HL-60 (cell line): ENCODE results near the gene SPDYE3.
"Not testable (repeated sequence)": the region's sequence is repeated elsewhere in the genome, so short reads cannot be mapped to it uniquely, and the experiment has no call there.

ENCODE experiments used
- GABPA ChIP-seq: IDR thresholded peaks from 2 replicates; pipeline ENCODE4 v1.6.1; 2012; ENCODE audit warnings: low read depth
- POLR2AphosphoS5 ChIP-seq: IDR thresholded peaks from 2 replicates; pipeline ENCODE4 v1.6.1; 2012; ENCODE audit warnings: low read depth
- SPI1 ChIP-seq: IDR thresholded peaks from 2 replicates; pipeline ENCODE4 v1.6.1; 2012; ENCODE audit warnings: low read depth, mild to moderate bottlenecking, borderline replicate concordance
- TF ChIP-seq, protein P1 (sequence below): IDR thresholded peaks from one replicate; pipeline ENCODE4 v1.5.1; 2011; ENCODE audit warnings: low read length, control low read depth, inconsistent platforms; ENCODE audit not compliant: insufficient read depth
- TF ChIP-seq, protein P2 (sequence below): IDR thresholded peaks from 2 replicates; pipeline ENCODE4 v1.6.1; 2012; ENCODE audit warnings: low read depth; ENCODE audit not compliant: insufficient replicate concordance

GRCh38 chr7:100365998-100366367 lies 58.5 kb downstream of the SPDYE3 start:
- TF ChIP-seq, protein P1, sequence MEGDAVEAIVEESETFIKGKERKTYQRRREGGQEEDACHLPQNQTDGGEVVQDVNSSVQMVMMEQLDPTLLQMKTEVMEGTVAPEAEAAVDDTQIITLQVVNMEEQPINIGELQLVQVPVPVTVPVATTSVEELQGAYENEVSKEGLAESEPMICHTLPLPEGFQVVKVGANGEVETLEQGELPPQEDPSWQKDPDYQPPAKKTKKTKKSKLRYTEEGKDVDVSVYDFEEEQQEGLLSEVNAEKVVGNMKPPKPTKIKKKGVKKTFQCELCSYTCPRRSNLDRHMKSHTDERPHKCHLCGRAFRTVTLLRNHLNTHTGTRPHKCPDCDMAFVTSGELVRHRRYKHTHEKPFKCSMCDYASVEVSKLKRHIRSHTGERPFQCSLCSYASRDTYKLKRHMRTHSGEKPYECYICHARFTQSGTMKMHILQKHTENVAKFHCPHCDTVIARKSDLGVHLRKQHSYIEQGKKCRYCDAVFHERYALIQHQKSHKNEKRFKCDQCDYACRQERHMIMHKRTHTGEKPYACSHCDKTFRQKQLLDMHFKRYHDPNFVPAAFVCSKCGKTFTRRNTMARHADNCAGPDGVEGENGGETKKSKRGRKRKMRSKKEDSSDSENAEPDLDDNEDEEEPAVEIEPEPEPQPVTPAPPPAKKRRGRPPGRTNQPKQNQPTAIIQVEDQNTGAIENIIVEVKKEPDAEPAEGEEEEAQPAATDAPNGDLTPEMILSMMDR = not testable (repeated sequence)
- TF ChIP-seq, protein P2, sequence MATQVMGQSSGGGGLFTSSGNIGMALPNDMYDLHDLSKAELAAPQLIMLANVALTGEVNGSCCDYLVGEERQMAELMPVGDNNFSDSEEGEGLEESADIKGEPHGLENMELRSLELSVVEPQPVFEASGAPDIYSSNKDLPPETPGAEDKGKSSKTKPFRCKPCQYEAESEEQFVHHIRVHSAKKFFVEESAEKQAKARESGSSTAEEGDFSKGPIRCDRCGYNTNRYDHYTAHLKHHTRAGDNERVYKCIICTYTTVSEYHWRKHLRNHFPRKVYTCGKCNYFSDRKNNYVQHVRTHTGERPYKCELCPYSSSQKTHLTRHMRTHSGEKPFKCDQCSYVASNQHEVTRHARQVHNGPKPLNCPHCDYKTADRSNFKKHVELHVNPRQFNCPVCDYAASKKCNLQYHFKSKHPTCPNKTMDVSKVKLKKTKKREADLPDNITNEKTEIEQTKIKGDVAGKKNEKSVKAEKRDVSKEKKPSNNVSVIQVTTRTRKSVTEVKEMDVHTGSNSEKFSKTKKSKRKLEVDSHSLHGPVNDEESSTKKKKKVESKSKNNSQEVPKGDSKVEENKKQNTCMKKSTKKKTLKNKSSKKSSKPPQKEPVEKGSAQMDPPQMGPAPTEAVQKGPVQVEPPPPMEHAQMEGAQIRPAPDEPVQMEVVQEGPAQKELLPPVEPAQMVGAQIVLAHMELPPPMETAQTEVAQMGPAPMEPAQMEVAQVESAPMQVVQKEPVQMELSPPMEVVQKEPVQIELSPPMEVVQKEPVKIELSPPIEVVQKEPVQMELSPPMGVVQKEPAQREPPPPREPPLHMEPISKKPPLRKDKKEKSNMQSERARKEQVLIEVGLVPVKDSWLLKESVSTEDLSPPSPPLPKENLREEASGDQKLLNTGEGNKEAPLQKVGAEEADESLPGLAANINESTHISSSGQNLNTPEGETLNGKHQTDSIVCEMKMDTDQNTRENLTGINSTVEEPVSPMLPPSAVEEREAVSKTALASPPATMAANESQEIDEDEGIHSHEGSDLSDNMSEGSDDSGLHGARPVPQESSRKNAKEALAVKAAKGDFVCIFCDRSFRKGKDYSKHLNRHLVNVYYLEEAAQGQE = not testable (repeated sequence)
- TF ChIP-seq POLR2AphosphoS5, GABPA, SPI1: not testable (repeated sequence)
